Sigmoid colon (tissue), 7 donors: ENCODE measurements around the gene FAM149B1. TPM values are rescaled to one million over a fixed set of nuclear protein-coding genes. Genes with fewer than 3 reads are reported as not detected.

Experiments used
- DNase-seq: peaks from one replicate; pipeline ENCODE4 v3.0.0-alpha.2; 2019
- H3K27ac ChIP-seq, 4 donors: fragments of 200-600 bp; sonication (generic); one replicate each; pipeline ENCODE4 v1.5.1; 2016 to 2019; ENCODE audit warnings: mild to moderate bottlenecking in 1 of 4
- H3K27me3 ChIP-seq, 3 donors: fragments of 200-600 bp; sonication (generic); one replicate each; pipeline ENCODE4 v1.5.1; 2019; ENCODE audit warnings: mild to moderate bottlenecking in 1 of 3
- H3K36me3 ChIP-seq, 4 donors: fragments of 200-600 bp; sonication (generic); one replicate each; pipeline ENCODE4 v1.5.1; 2016 to 2019
- H3K4me1 ChIP-seq, 4 donors: fragments of 200-600 bp; sonication (generic); one replicate each; pipeline ENCODE4 v1.5.1; 2017 to 2019
- H3K4me3 ChIP-seq, 4 donors: fragments of 200-600 bp; sonication (generic); one replicate each; pipeline ENCODE4 v1.5.1; 2017 to 2019; ENCODE audit warnings: mild to moderate bottlenecking in 2 of 4, moderate library complexity in 1 of 4
- H3K9me3 ChIP-seq, 4 donors: fragments of 200-600 bp in 3 of 4; sonication (generic) in 3 of 4; one replicate each; pipeline versions ENCODE4 v1.5.1 to v1.6.1; 2013 to 2019
- CTCF ChIP-seq, 4 experiments: fragments of 450-650 bp in 3 of 4; fragments of 200-600 bp in 1 of 4; IDR thresholded peaks; one replicate each; pipeline ENCODE4 v1.5.1; 2016 to 2019; ENCODE audit warnings: antibody characterized with exemption in 4 of 4, mild to moderate bottlenecking in 3 of 4, moderate library complexity in 2 of 4
- EP300 ChIP-seq, 4 donors: sonication (generic); formaldehyde crosslinking; IDR thresholded peaks; one replicate each; pipeline ENCODE4 v1.6.1; 2017; ENCODE audit warnings: antibody characterized with exemption in 4 of 4
- POLR2A ChIP-seq, 2 donors: fragments of 450-650 bp; IDR thresholded peaks; one replicate each; pipeline ENCODE4 v1.6.1; 2016; ENCODE audit warnings: antibody characterized with exemption in 2 of 2, mild to moderate bottlenecking in 2 of 2, moderate library complexity in 2 of 2
- POLR2AphosphoS5 ChIP-seq, 4 donors: sonication (generic); formaldehyde crosslinking; IDR thresholded peaks; one replicate each; pipeline ENCODE4 v1.6.1; 2017; ENCODE audit warnings: antibody characterized with exemption in 4 of 4
- WGBS, 2 donors: extraction: QIAGEN DNeasy Blood & Tissue Kit; methylation state at CpG; one replicate each; pipeline ENCODE4 v1.1.7; 2013; 5-methylcytosine and 5-hydroxymethylcytosine counted together
- intact Hi-C: fragments of 100-400 bp; cut with DNase I; formaldehyde crosslinking; loops from one replicate; pipeline ENCODE4 v1.15.1; 2023
- polyA plus RNA-seq, 3 donors: library from polyadenylated mRNA; stranded (reverse); fragments of 200-250 nt; gene quantifications; one replicate each; pipeline ENCODE4 v1.2.3, GENCODE V29; 2013
- total RNA-seq, 4 donors: library from RNA; depleted of rRNA; stranded (reverse); fragments of >200 nt; gene quantifications; one replicate each; pipeline ENCODE4 v1.1.0, GENCODE V29; 2016
- donor health status: healthy with polysubstance abuse.
- donor health status: Bipolar disorder and iron deficiency.
- donor health status: healthy.

Gene FAM149B1
- total and polyA plus RNA-seq, 7 donors, result 12.1 to 22.7 (median 14.4) TPM

- no peak overlapping the region for H3K4me3 ChIP-seq
- no peaks in the 10 kb centered on the region for H3K27me3 ChIP-seq
- intact Hi-C loops, result no loop called here
- no peaks in the 10 kb centered on the region for H3K9me3 ChIP-seq
- DNase-seq, result no peak
- H3K36me3 ChIP-seq, result peaks cover 0 to 19% (median 2%) of the 10 kb centered on the region in 4 donors
- no peak for TF ChIP-seq POLR2A (IDR thresholded peaks at IDR 0.05)
- no peak for TF ChIP-seq CTCF (IDR thresholded peaks at IDR 0.05)
- no peak overlapping the region for H3K27ac ChIP-seq
- 87 to 88% methylated on average over 3 of the region's 3 CpGs for WGBS, 2 donors
- H3K4me1 ChIP-seq, result no peaks in the 10 kb centered on the region
These were observed 60.3 kb downstream of the FAM149B1 start for GRCh38 chr10:73228247-73228646.

GRCh38 chr10:73229567-73229966 lies 61.6 kb downstream of the FAM149B1 start:
- TF ChIP-seq POLR2A (IDR thresholded peaks at IDR 0.05), result no peak
- TF ChIP-seq POLR2AphosphoS5 (IDR thresholded peaks at IDR 0.05), result no peak
- TF ChIP-seq EP300 (IDR thresholded peaks at IDR 0.05), result no peak
- no peak for TF ChIP-seq CTCF (IDR thresholded peaks at IDR 0.05)
- H3K4me3 ChIP-seq, result no peak overlapping the region
- WGBS, 2 donors, result 69 to 82% methylated on average over 6 of the region's 6 CpGs
- DNase-seq, result no peak
- no peaks in the 10 kb centered on the region for H3K9me3 ChIP-seq
- intact Hi-C loops, result no loop called here
- peaks cover 0 to 31% (median 2%) of the 10 kb centered on the region in 4 donors for H3K36me3 ChIP-seq
- no peaks in the 10 kb centered on the region for H3K4me1 ChIP-seq
- no peaks in the 10 kb centered on the region for H3K27me3 ChIP-seq
- no peak overlapping the region for H3K27ac ChIP-seq

GRCh38 chr10:73232887-73233286 lies 65.0 kb downstream of the FAM149B1 start:
- Histone ChIP-seq H3K9me3 (no peaks in the 10 kb centered on the region), H3K27ac (no peak overlapping the region), H3K27me3 (no peaks in the 10 kb centered on the region), H3K4me3 (no peak overlapping the region), H3K36me3 (peaks cover 0 to 51% (median 4%) of the 10 kb centered on the region in 4 donors), H3K4me1 (no peaks in the 10 kb centered on the region)
- intact Hi-C loops, result no loop called here
- no peak for TF ChIP-seq POLR2AphosphoS5 (IDR thresholded peaks at IDR 0.05)
- TF ChIP-seq CTCF (IDR thresholded peaks at IDR 0.05), result no peak
- no peak for TF ChIP-seq POLR2A (IDR thresholded peaks at IDR 0.05)
- no peak for TF ChIP-seq EP300 (IDR thresholded peaks at IDR 0.05)
- 91 to 92% methylated on average over 8 of the region's 8 CpGs for WGBS, 2 donors
- DNase-seq, result no peak

- no peak for TF ChIP-seq CTCF (IDR thresholded peaks at IDR 0.05)
- TF ChIP-seq EP300 (IDR thresholded peaks at IDR 0.05), result no peak
- TF ChIP-seq POLR2A (IDR thresholded peaks at IDR 0.05), result no peak
- TF ChIP-seq POLR2AphosphoS5 (IDR thresholded peaks at IDR 0.05), result no peak
- WGBS, 2 donors, result 92 to 95% methylated on average over 2 of the region's 2 CpGs
- DNase-seq, result no peak
- Histone ChIP-seq H3K4me3 (no peak overlapping the region), H3K27me3 (no peaks in the 10 kb centered on the region), H3K4me1 (no peaks in the 10 kb centered on the region), H3K36me3 (peaks cover 0 to 56% (median 5%) of the 10 kb centered on the region in 4 donors), H3K27ac (no peak overlapping the region), H3K9me3 (no peaks in the 10 kb centered on the region)
- intact Hi-C loops, result no loop called here
These were observed 66.0 kb downstream of the FAM149B1 start for GRCh38 chr10:73233883-73234282.

- Histone ChIP-seq H3K36me3 (peaks cover 5 to 64% (median 6%) of the 10 kb centered on the region in 4 donors), H3K27me3 (no peaks in the 10 kb centered on the region), H3K4me1 (no peaks in the 10 kb centered on the region), H3K9me3 (no peaks in the 10 kb centered on the region), H3K4me3 (no peak overlapping the region), H3K27ac (no peak overlapping the region)
- no peak for DNase-seq
- intact Hi-C loops, result no loop called here
- WGBS, 2 donors, result 88% methylated on average over 7 of the region's 7 CpGs
- no peak for TF ChIP-seq CTCF (IDR thresholded peaks at IDR 0.05)
- TF ChIP-seq POLR2AphosphoS5 (IDR thresholded peaks at IDR 0.05), result no peak
- no peak for TF ChIP-seq POLR2A (IDR thresholded peaks at IDR 0.05)
- TF ChIP-seq EP300 (IDR thresholded peaks at IDR 0.05), result no peak
These were observed 66.8 kb downstream of the FAM149B1 start for GRCh38 chr10:73234695-73235094.
